Measurements from ENCODE around the gene PDSS2.
A peak's percentile ranks its signal among the peaks of the same experiment; 100 is the strongest.

The PDSS2 gene

GRCh38 chr6:107490566-107491137 lies 31.3 kb upstream of the PDSS2 start:
- H3K4me2 ChIP-seq (ENCODE audit: low read length), result peak overlapping the region; percentile 89
- peaks cover 61% of the 10 kb centered on the region for H3K4me1 ChIP-seq (ENCODE audit: control insufficient read depth, low read length)
- peak overlapping the region; percentile 87 for H3K4me3 ChIP-seq (ENCODE audit: low read length)
- peaks cover 3% of the 10 kb centered on the region; the same call in 1 of the 2 replicates for H3K36me3 ChIP-seq (ENCODE audit: control insufficient read depth, low read length)
- H3K79me2 ChIP-seq (ENCODE audit: control insufficient read depth, low read length), result peaks cover 51% of the 10 kb centered on the region
- TF ChIP-seq EZH2phosphoT487 (IDR thresholded peaks at IDR 0.05; ENCODE audit: borderline replicate concordance, low read length) (no peak), CTCF (IDR thresholded peaks at IDR 0.05; ENCODE audit: low read depth, low read length, poor library complexity, severe bottlenecking) (no peak)
- H3K9me2 ChIP-seq (replicated peaks; ENCODE audit: control insufficient read depth, low read length), result no peaks in the 10 kb centered on the region
- H3F3A ChIP-seq (ENCODE audit: control insufficient read depth, insufficient read depth), result peaks cover 11% of the 10 kb centered on the region
- H4K20me1 ChIP-seq (ENCODE audit: control insufficient read depth, insufficient read depth, low read depth, low read length), result no peaks in the 10 kb centered on the region
- peak overlapping the region; percentile 12; the same call in 1 of the 2 replicates for H3K27ac ChIP-seq (ENCODE audit: low read depth, low read length)
- H3K9me3 ChIP-seq (ENCODE audit: control insufficient read depth, insufficient read depth, low read length), result no peaks in the 10 kb centered on the region
- H3K27me3 ChIP-seq (ENCODE audit: control insufficient read depth, low read length), result peaks cover 15% of the 10 kb centered on the region

- Histone ChIP-seq H3K27ac (ENCODE audit: low read depth, low read length) (peak within 1 kb of the TSS; percentile 49), H3F3A (ENCODE audit: control insufficient read depth, insufficient read depth) (peaks cover 11% of the 10 kb centered on the region), H3K9me2 (replicated peaks; ENCODE audit: control insufficient read depth, low read length) (no peaks in the 10 kb centered on the region), H3K4me3 (ENCODE audit: low read length) (peak within 1 kb of the TSS; percentile 87), H4K20me1 (ENCODE audit: control insufficient read depth, insufficient read depth, low read depth, low read length) (no peaks in the 10 kb centered on the region), H3K36me3 (ENCODE audit: control insufficient read depth, low read length) (peaks cover 3% of the 10 kb centered on the region; the same call in 1 of the 2 replicates), H3K4me1 (ENCODE audit: control insufficient read depth, low read length) (peaks cover 54% of the 10 kb centered on the region), H3K79me2 (ENCODE audit: control insufficient read depth, low read length) (peaks cover 44% of the 10 kb centered on the region), H3K4me2 (ENCODE audit: low read length) (peak within 1 kb of the TSS; percentile 94), H3K9me3 (ENCODE audit: control insufficient read depth, insufficient read depth, low read length) (no peaks in the 10 kb centered on the region), H3K27me3 (ENCODE audit: control insufficient read depth, low read length) (peaks cover 15% of the 10 kb centered on the region)
- TF ChIP-seq CTCF (IDR thresholded peaks at IDR 0.05; ENCODE audit: low read depth, low read length, poor library complexity, severe bottlenecking) (peak; percentile 20), EZH2phosphoT487 (IDR thresholded peaks at IDR 0.05; ENCODE audit: borderline replicate concordance, low read length) (no peak)
These were observed 30.5 kb upstream of the PDSS2 start, which contains the start of gene SOBP for GRCh38 chr6:107489636-107490565. SOBP (plus strand) TSS chr6:107490117; CDS start chr6:107490617, 500 bp downstream.

GRCh38 chr6:107488875-107489635 lies 29.7 kb upstream of the PDSS2 start:
- Histone ChIP-seq H3F3A (ENCODE audit: control insufficient read depth, insufficient read depth) (peaks cover 11% of the 10 kb centered on the region), H3K27ac (ENCODE audit: low read depth, low read length) (peak overlapping the region; percentile 49), H3K27me3 (ENCODE audit: control insufficient read depth, low read length) (peaks cover 15% of the 10 kb centered on the region), H3K4me2 (ENCODE audit: low read length) (peak overlapping the region; percentile 94), H3K9me2 (replicated peaks; ENCODE audit: control insufficient read depth, low read length) (no peaks in the 10 kb centered on the region), H3K36me3 (ENCODE audit: control insufficient read depth, low read length) (0 out of 2 replicates have a peak, but pooled peaks cover 3% of the 10 kb centered on the region), H3K4me3 (ENCODE audit: low read length) (peak overlapping the region; percentile 87), H3K4me1 (ENCODE audit: control insufficient read depth, low read length) (peaks cover 45% of the 10 kb centered on the region), H3K79me2 (ENCODE audit: control insufficient read depth, low read length) (peaks cover 37% of the 10 kb centered on the region), H4K20me1 (ENCODE audit: control insufficient read depth, insufficient read depth, low read depth, low read length) (no peaks in the 10 kb centered on the region), H3K9me3 (ENCODE audit: control insufficient read depth, insufficient read depth, low read length) (no peaks in the 10 kb centered on the region)
- no peak for TF ChIP-seq CTCF (IDR thresholded peaks at IDR 0.05; ENCODE audit: low read depth, low read length, poor library complexity, severe bottlenecking)

Measured in DOHH2 (cell line).